NCI-H146 treated with DMSO at 0.1 percent for 48 hours (cell line): ENCODE measurements around the gene BAIAP2.

Source experiments
- DNase-seq: peaks from one replicate; lab custom pipeline; 2025; ENCODE audit not compliant: unreplicated experiment; lab: John Stamatoyannopoulos, UW

Gene BAIAP2

GRCh38 chr17:81050645-81051625, 16.0 kb downstream of the BAIAP2 start:
- DNase-seq = no peak

- DNase-seq = no peak
These were observed 17.4 kb downstream of the BAIAP2 start for GRCh38 chr17:81052199-81052997.

GRCh38 chr17:81053041-81053970, 18.4 kb downstream of the BAIAP2 start:
- DNase-seq = no peak

GRCh38 chr17:81054308-81054707, 19.4 kb downstream of the BAIAP2 start:
- no peak for DNase-seq

GRCh38 chr17:81054881-81055370, 20.0 kb downstream of the BAIAP2 start:
- no peak for DNase-seq

- DNase-seq = no peak
These were observed 21.4 kb downstream of the BAIAP2 start for GRCh38 chr17:81056312-81056711.

GRCh38 chr17:81057079-81057730, 22.3 kb downstream of the BAIAP2 start:
- DNase-seq = no peak

GRCh38 chr17:81057777-81058176, 22.8 kb downstream of the BAIAP2 start:
- DNase-seq = no peak

- no peak for DNase-seq
These were observed 23.4 kb downstream of the BAIAP2 start for GRCh38 chr17:81058263-81058871.

- DNase-seq = no peak
These were observed 24.1 kb downstream of the BAIAP2 start for GRCh38 chr17:81059026-81059425.

- DNase-seq = no peak
These were observed 25.5 kb downstream of the BAIAP2 start for GRCh38 chr17:81060416-81060815.

- no peak for DNase-seq
These were observed 26.2 kb downstream of the BAIAP2 start for GRCh38 chr17:81061027-81061735.

GRCh38 chr17:81062014-81062780, 27.2 kb downstream of the BAIAP2 start:
- no peak for DNase-seq

- no peak for DNase-seq
These were observed 28.4 kb downstream of the BAIAP2 start for GRCh38 chr17:81063106-81064093.

GRCh38 chr17:81064678-81065475, 29.9 kb downstream of the BAIAP2 start:
- DNase-seq = no peak

- DNase-seq = no peak
These were observed 30.5 kb downstream of the BAIAP2 start for GRCh38 chr17:81065500-81065899.
